Measurements from ENCODE around the gene GMDS. TPM values are rescaled to one million over a fixed set of nuclear protein-coding genes. Genes with fewer than 3 reads are reported as not detected.

Gene GMDS
- total RNA-seq, 1 experiment from 2014 or later: 23.6 TPM

DNA sequence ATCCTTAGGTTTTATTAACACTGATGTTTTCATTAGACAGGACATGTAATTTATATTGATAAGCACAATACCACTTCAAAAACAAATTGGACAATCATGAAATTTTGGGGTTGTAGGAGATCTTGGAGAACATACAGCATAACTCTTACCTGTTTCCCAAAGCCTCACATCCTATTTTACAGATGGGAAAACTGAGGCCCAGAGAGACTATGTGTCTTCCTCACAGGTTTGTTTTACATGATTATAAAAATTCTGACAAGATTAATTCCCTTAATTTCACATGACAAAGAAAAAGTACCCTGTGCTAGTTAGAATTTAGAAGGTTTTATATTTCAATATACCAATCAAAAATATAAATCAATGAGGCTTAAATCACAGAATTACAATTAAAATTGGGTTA, 145.5 kb downstream of the GMDS start:
- DNase-seq (ENCODE audit: low spot score): no peak

GRCh38 chr6:2097464-2097863, 147.9 kb downstream of the GMDS start:
- no peak for DNase-seq (ENCODE audit: low spot score)

GRCh38 chr6:2094642-2095041, 150.8 kb downstream of the GMDS start:
- no peak for DNase-seq (ENCODE audit: low spot score)

DNA sequence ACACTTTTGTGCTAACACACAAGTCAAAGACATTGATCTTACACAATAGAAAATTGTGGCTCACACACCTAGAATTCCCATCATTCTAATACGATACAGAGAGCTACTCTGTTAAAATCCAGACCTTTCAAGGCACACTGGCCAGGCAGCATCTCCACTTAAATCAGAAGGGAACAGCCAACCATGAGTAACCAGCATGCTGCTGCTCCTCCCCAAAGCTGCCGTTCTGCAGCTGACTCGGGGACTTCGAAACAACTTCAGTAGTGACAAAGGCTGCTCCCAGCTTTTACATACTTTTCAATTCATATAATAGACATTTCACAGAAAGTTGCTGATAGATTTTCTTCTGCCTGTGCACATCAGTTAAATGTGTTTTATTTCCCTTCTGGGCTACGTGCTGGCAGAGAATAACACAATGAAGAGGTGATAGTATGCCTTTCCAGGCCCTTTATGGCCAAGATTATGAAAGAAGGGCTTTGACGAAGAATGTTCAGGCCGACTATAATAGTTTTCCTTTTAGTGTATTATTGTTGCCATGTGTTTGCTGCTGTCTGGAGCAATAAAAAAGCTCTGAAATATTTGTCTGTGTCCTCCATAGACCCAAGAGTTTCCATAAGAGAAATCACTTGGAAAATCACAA, 159.0 kb downstream of the GMDS start:
- DNase-seq (ENCODE audit: low spot score): no peak

DNA sequence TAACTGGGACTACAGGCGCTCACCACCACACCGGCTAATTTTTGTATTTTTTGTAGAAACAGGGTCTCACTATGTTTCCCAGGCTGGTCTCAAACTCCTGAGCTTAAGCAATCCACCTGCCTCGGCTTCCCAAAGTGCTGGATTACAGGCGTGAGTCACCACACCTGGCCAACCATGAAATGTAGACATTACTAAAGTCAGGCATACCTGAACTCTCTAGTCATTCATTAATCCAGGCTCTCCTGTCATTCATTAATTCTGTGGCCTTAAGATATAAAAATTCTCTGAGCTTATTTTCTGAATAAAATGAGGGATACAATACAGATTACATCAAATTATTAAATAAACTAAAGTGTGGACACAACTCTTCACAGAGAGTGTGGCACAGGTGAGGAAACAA, 159.7 kb downstream of the GMDS start:
- DNase-seq (ENCODE audit: low spot score): no peak

GRCh38 chr6:2081155-2082138, 164.0 kb downstream of the GMDS start:
- DNase-seq (ENCODE audit: low spot score): no peak

DNA sequence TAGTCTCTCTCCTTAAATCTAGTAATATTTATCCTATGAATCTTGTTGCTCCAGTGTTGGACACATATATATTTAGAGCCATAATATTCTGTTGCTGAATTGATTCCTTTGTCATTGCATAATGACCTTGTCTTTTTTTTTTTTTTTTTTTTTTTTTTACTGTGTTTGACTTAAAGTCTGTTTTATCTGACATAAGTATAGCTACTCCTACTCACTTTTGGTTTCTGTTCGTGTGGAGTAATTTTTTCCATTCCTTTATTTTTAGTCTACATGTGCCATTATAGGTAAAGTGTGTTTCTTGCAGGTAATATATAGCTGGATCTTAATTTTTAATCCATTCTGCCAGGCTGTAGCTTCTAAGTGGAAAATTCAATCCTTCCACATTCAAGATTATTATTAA, 166.5 kb downstream of the GMDS start:
- no peak for DNase-seq (ENCODE audit: low spot score)

- DNase-seq (ENCODE audit: low spot score): no peak
Measured at GRCh38 chr6:2077826-2078225, 167.6 kb downstream of the GMDS start.

- no peak for DNase-seq (ENCODE audit: low spot score)
Measured at GRCh38 chr6:2073476-2073875, 171.9 kb downstream of the GMDS start.

DNA sequence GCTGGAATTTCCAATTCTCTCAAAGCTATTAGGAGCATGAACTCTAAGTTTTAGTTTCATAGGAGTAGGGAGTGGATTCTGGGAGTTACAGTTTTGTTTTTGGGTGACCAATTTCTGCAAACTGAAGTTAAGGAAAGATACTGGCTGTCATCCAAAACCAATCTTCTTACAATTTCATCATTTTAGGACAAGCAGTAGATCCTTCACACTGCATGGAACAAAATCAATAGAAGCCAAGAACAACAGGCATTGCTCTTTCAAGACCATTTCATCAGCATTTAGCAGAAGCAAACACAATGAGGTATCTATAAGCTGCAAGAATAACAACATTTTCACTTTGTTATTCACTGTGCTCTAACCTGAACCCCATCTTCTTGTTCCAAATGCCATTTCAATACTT, 173.0 kb downstream of the GMDS start:
- no peak for DNase-seq (ENCODE audit: low spot score)

- no peak for DNase-seq (ENCODE audit: low spot score)
Measured at GRCh38 chr6:2063547-2063946, 181.9 kb downstream of the GMDS start.

DNA sequence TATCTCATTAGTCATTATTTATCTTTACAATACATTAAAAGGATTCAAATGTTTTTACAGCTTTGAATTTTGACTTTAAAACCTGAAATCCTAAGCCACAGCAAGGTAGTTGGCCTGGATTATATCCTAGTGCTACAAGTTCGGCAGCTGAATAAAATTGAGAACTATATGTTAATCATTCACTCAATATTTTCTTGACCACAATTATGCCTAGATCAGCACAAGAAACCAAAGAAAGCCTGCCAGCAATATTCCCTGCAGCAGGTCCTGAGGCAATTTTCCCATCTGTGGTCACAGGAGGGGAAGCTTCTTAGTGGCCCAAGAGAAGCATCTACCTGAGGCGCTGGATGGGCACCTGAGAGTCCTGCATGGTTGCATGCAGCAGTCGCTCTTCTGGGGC, 183.5 kb downstream of the GMDS start:
- no peak for DNase-seq (ENCODE audit: low spot score)

GRCh38 chr6:2055911-2056310, 189.5 kb downstream of the GMDS start:
- DNase-seq (ENCODE audit: low spot score): no peak

- no peak for DNase-seq (ENCODE audit: low spot score)
Measured at GRCh38 chr6:2055143-2055542, 190.3 kb downstream of the GMDS start.

GRCh38 chr6:2054516-2055067, 190.8 kb downstream of the GMDS start:
- no peak for DNase-seq (ENCODE audit: low spot score)

GRCh38 chr6:2053691-2054090, 191.7 kb downstream of the GMDS start:
- DNase-seq (ENCODE audit: low spot score): no peak

DNA sequence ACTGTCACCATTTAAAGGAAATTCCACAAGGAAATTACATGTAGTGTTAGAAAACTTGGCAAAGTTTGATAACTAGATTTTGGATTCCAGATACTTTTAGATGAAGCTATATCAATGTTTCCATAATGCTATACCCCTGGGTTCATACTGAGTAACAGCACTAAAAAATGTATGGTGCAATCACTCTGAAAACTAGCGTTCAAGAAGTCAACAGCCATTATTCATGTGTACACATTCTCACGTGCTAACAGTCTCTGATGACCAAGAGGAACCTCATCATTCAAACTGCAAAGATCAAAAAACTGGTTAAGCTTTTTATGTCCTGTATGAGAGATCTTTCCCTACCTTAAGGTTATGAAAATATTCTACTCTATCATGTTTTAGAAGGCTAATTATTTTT, 197.6 kb downstream of the GMDS start:
- DNase-seq (ENCODE audit: low spot score): no peak

- DNase-seq (ENCODE audit: low spot score): no peak
Measured at GRCh38 chr6:2044192-2044591, 201.2 kb downstream of the GMDS start.

GRCh38 chr6:2042956-2043648, 202.3 kb downstream of the GMDS start:
- DNase-seq (ENCODE audit: low spot score): no peak

GRCh38 chr6:2038092-2038491, 207.3 kb downstream of the GMDS start:
- DNase-seq (ENCODE audit: low spot score): peak; percentile 42

DNA sequence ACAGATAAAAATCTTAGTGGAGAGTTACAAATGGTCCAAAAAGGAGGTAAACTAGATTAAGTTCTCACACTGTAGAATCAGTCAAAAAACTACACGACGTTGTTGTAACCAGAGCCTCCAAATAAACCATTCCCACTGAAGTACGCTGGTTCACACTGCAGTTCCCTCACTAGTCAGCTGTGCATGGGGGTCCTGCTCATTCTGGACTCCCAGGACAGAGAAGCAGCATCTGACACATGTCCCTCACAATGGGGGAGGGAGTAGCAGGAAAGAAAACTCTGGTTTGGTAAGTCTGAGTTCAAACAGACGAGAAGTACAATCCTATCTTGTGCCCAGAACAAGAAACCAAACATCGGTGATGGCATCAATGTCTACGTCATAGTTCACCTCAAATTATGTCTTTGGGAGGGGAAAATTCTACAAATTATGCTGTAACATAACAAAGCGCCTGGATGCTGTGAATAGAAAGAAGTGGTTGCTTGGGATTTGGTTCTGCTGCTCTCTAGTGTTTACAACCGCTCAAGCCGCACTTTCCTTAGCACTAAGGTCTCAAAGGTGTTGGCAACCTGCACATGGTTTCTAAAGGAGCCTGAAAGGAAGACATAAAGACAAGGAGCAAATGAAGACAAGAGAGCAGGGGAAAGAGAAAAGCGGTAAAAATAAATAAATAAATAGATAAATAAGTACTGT, 208.0 kb downstream of the GMDS start:
- DNase-seq (ENCODE audit: low spot score): no peak

DNA sequence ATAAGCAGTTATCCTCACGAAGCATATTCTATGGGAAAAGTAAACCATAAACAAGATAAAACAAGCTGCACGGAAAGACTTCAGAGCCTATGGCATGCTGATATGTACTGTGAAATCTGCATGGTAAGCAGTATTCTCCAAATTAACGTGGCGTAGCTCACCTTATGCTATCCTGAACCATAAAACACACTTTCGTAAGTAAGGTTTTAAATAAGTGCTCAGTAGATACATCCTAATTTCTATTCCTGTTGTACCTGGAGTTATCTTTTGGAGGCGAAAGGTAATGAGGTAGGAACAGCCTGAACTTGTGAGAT, 208.7 kb downstream of the GMDS start:
- no peak for DNase-seq (ENCODE audit: low spot score)
